Measurements from ENCODE around the gene TM9SF2. TPM values are rescaled to one million over a fixed set of nuclear protein-coding genes. Genes with fewer than 3 reads are reported as not detected.

Gene TM9SF2
- polyA plus RNA-seq, 1 experiment, result 125 TPM

GRCh38 chr13:99545361-99545760 lies 44.1 kb downstream of the TM9SF2 start:
- no peak for DNase-seq (ENCODE audit: low read depth, low spot score)
- ChIA-PET CTCF (interaction anchor here (0.7 to 1.5 kb wide), 2 partner anchors 108 to 660 kb away, joined by 3 to 5 read pairs; no protein-coding TSS in a partner anchor), POLR2A (no interaction called here)
- Histone ChIP-seq H3K27me3 (ENCODE audit: control insufficient read depth, insufficient read depth, low read length) (no peaks in the 10 kb centered on the region), H3K27ac (ENCODE audit: low read depth, low read length) (no peak overlapping the region), H3K4me3 (ENCODE audit: low read depth, low read length) (no peak overlapping the region), H3K9me3 (ENCODE audit: control insufficient read depth, insufficient read depth, low read length) (no peaks in the 10 kb centered on the region)
- no peak for TF ChIP-seq CTCF (IDR thresholded peaks at IDR 0.05; ENCODE audit: low read depth, low read length)

- Histone ChIP-seq H3K9me3 (ENCODE audit: control insufficient read depth, insufficient read depth, low read length) (no peaks in the 10 kb centered on the region), H3K27me3 (ENCODE audit: control insufficient read depth, insufficient read depth, low read length) (no peaks in the 10 kb centered on the region), H3K4me3 (ENCODE audit: low read depth, low read length) (no peak overlapping the region), H3K27ac (ENCODE audit: low read depth, low read length) (no peak overlapping the region)
- TF ChIP-seq CTCF (IDR thresholded peaks at IDR 0.05; ENCODE audit: low read depth, low read length), result no peak
- ChIA-PET POLR2A (no interaction called here), CTCF (interaction anchor here (0.7 to 1.5 kb wide), 2 partner anchors 109 to 660 kb away, joined by 3 to 5 read pairs; no protein-coding TSS in a partner anchor)
- no peak for DNase-seq (ENCODE audit: low read depth, low spot score)
Observed at GRCh38 chr13:99545979-99546378, 44.7 kb downstream of the TM9SF2 start.

- H3K27ac ChIP-seq (ENCODE audit: low read depth, low read length), result no peak overlapping the region
- POLR2A ChIA-PET, result no interaction called here
- H3K4me3 ChIP-seq (ENCODE audit: low read depth, low read length), result no peak overlapping the region
- CTCF ChIA-PET, result interaction anchor here (1.5 kb wide), 1 partner anchor 110 kb away, joined by 3 read pairs; no protein-coding TSS in a partner anchor
- no peaks in the 10 kb centered on the region for H3K9me3 ChIP-seq (ENCODE audit: control insufficient read depth, insufficient read depth, low read length)
- no peak for DNase-seq (ENCODE audit: low read depth, low spot score)
- H3K27me3 ChIP-seq (ENCODE audit: control insufficient read depth, insufficient read depth, low read length), result no peaks in the 10 kb centered on the region
- no peak for TF ChIP-seq CTCF (IDR thresholded peaks at IDR 0.05; ENCODE audit: low read depth, low read length)
Observed at GRCh38 chr13:99546878-99547277, 45.6 kb downstream of the TM9SF2 start.

- H3K9me3 ChIP-seq (ENCODE audit: control insufficient read depth, insufficient read depth, low read length), result no peaks in the 10 kb centered on the region
- ChIA-PET POLR2A (no interaction called here), CTCF (interaction anchor here (0.9 kb wide), 1 partner anchor 112 kb away, joined by 3 read pairs; no protein-coding TSS in a partner anchor)
- no peak for TF ChIP-seq CTCF (IDR thresholded peaks at IDR 0.05; ENCODE audit: low read depth, low read length)
- no peak overlapping the region for H3K4me3 ChIP-seq (ENCODE audit: low read depth, low read length)
- no peak for DNase-seq (ENCODE audit: low read depth, low spot score)
- H3K27me3 ChIP-seq (ENCODE audit: control insufficient read depth, insufficient read depth, low read length), result no peaks in the 10 kb centered on the region
- H3K27ac ChIP-seq (ENCODE audit: low read depth, low read length), result no peak overlapping the region
Observed at GRCh38 chr13:99548448-99548847, 47.2 kb downstream of the TM9SF2 start.

- H3K4me3 ChIP-seq (ENCODE audit: low read depth, low read length), result no peak overlapping the region
- H3K9me3 ChIP-seq (ENCODE audit: control insufficient read depth, insufficient read depth, low read length), result no peaks in the 10 kb centered on the region
- H3K27me3 ChIP-seq (ENCODE audit: control insufficient read depth, insufficient read depth, low read length), result no peaks in the 10 kb centered on the region
- no peak for DNase-seq (ENCODE audit: low read depth, low spot score)
- ChIA-PET CTCF (interaction anchor here (1.5 to 2.4 kb wide), 2 partner anchors 116 kb away, joined by 4 to 6 read pairs; no protein-coding TSS in a partner anchor), POLR2A (no interaction called here)
- H3K27ac ChIP-seq (ENCODE audit: low read depth, low read length), result no peak overlapping the region
- no peak for TF ChIP-seq CTCF (IDR thresholded peaks at IDR 0.05; ENCODE audit: low read depth, low read length)
Observed at GRCh38 chr13:99553033-99553432, 51.8 kb downstream of the TM9SF2 start.
